ENCODE results near the gene KCND3. TPM values are rescaled to one million over a fixed set of nuclear protein-coding genes. Genes with fewer than 3 reads are reported as not detected.

The KCND3 gene
- total RNA-seq, 2 experiments from 2014 or later: not detected

- Mint-ChIP-seq H3K36me3 (ENCODE audit: low read depth) (no peaks in the 10 kb centered on the region), H3K27ac (no peak overlapping the region), H3K9me3 (ENCODE audit: low read depth) (no peaks in the 10 kb centered on the region), H3K4me3 (no peak overlapping the region), H3K27me3 (peaks cover 16% of the 10 kb centered on the region), H3K4me1 (no peaks in the 10 kb centered on the region)
- DNase-seq: no peak
- intact Hi-C loops (cut with DNase I, micrococcal nuclease): no loop called here
- no peak for ATAC-seq
- ChIA-PET POLR2A (no interaction called here), CTCF (no interaction called here)
Observed at GRCh38 chr1:111848852-111849545, 140.5 kb downstream of the KCND3 start.

- ChIA-PET CTCF (no interaction called here), POLR2A (no interaction called here)
- ATAC-seq: no peak
- H3K9me3 Mint-ChIP-seq (ENCODE audit: low read depth): no peaks in the 10 kb centered on the region
- no peaks in the 10 kb centered on the region for H3K4me1 Mint-ChIP-seq
- DNase-seq: no peak
- H3K27me3 Mint-ChIP-seq: peaks cover 14% of the 10 kb centered on the region
- H3K36me3 Mint-ChIP-seq (ENCODE audit: low read depth): no peaks in the 10 kb centered on the region
- intact Hi-C loops (cut with DNase I, micrococcal nuclease): no loop called here
- H3K4me3 Mint-ChIP-seq: no peak overlapping the region
- no peak overlapping the region for H3K27ac Mint-ChIP-seq
Observed at GRCh38 chr1:111847466-111847865, 142.0 kb downstream of the KCND3 start.

- Mint-ChIP-seq H3K4me1 (no peaks in the 10 kb centered on the region), H3K4me3 (no peak overlapping the region), H3K36me3 (ENCODE audit: low read depth) (no peaks in the 10 kb centered on the region), H3K9me3 (ENCODE audit: low read depth) (no peaks in the 10 kb centered on the region), H3K27me3 (peaks cover 14% of the 10 kb centered on the region), H3K27ac (no peak overlapping the region)
- ATAC-seq (no peak), DNase-seq (no peak)
- intact Hi-C loops (cut with DNase I, micrococcal nuclease): no loop called here
- POLR2A ChIA-PET: no interaction called here
- CTCF ChIA-PET: no interaction called here
Observed at GRCh38 chr1:111846842-111847241, 142.6 kb downstream of the KCND3 start.

GRCh38 chr1:111843177-111843576, 146.3 kb downstream of the KCND3 start:
- ATAC-seq (no peak), DNase-seq (no peak)
- Mint-ChIP-seq H3K27ac (no peak overlapping the region), H3K36me3 (ENCODE audit: low read depth) (no peaks in the 10 kb centered on the region), H3K27me3 (peaks cover 10% of the 10 kb centered on the region), H3K9me3 (ENCODE audit: low read depth) (no peaks in the 10 kb centered on the region), H3K4me3 (no peak overlapping the region), H3K4me1 (no peaks in the 10 kb centered on the region)
- ChIA-PET CTCF (interaction anchor here (1.1 kb wide), 1 partner anchor 30 kb away, joined by 3 read pairs; no protein-coding TSS in a partner anchor), POLR2A (no interaction called here)
- intact Hi-C loops (cut with DNase I, micrococcal nuclease): no loop called here

GRCh38 chr1:111842411-111842810, 147.1 kb downstream of the KCND3 start:
- Mint-ChIP-seq H3K9me3 (ENCODE audit: low read depth) (no peaks in the 10 kb centered on the region), H3K4me1 (no peaks in the 10 kb centered on the region), H3K4me3 (no peak overlapping the region), H3K27ac (no peak overlapping the region), H3K27me3 (peaks cover 10% of the 10 kb centered on the region), H3K36me3 (ENCODE audit: low read depth) (no peaks in the 10 kb centered on the region)
- POLR2A ChIA-PET: no interaction called here
- no peak for DNase-seq
- CTCF ChIA-PET: interaction anchor here (0.7 to 1.1 kb wide), 2 partner anchors 29 to 1189 kb away, joined by 3 read pairs; no protein-coding TSS in a partner anchor
- intact Hi-C loops (cut with DNase I, micrococcal nuclease): no loop called here
- no peak for ATAC-seq

- H3K4me1 Mint-ChIP-seq: no peaks in the 10 kb centered on the region
- CTCF ChIA-PET: interaction anchor here (0.7 kb wide), 1 partner anchor 1188 kb away, joined by 3 read pairs; no protein-coding TSS in a partner anchor
- ATAC-seq: no peak
- H3K27ac Mint-ChIP-seq: no peak overlapping the region
- H3K4me3 Mint-ChIP-seq: no peak overlapping the region
- H3K36me3 Mint-ChIP-seq (ENCODE audit: low read depth): no peaks in the 10 kb centered on the region
- H3K27me3 Mint-ChIP-seq: peaks cover 10% of the 10 kb centered on the region
- POLR2A ChIA-PET: no interaction called here
- no peaks in the 10 kb centered on the region for H3K9me3 Mint-ChIP-seq (ENCODE audit: low read depth)
- intact Hi-C loops (cut with DNase I, micrococcal nuclease): no loop called here
- DNase-seq: no peak
Observed at GRCh38 chr1:111841746-111842145, 147.7 kb downstream of the KCND3 start.

- Mint-ChIP-seq H3K4me3 (no peak overlapping the region), H3K4me1 (no peaks in the 10 kb centered on the region), H3K9me3 (ENCODE audit: low read depth) (no peaks in the 10 kb centered on the region), H3K27ac (no peak overlapping the region), H3K27me3 (peaks cover 10% of the 10 kb centered on the region), H3K36me3 (ENCODE audit: low read depth) (no peaks in the 10 kb centered on the region)
- ATAC-seq (no peak), DNase-seq (no peak)
- ChIA-PET CTCF (no interaction called here), POLR2A (no interaction called here)
- intact Hi-C loops (cut with DNase I, micrococcal nuclease): no loop called here
Observed at GRCh38 chr1:111841189-111841588, 148.3 kb downstream of the KCND3 start.

GRCh38 chr1:111837393-111837792, 152.1 kb downstream of the KCND3 start:
- DNase-seq (no peak), ATAC-seq (no peak)
- H3K27me3 Mint-ChIP-seq: peaks cover 2% of the 10 kb centered on the region
- ChIA-PET CTCF (no interaction called here), POLR2A (no interaction called here)
- intact Hi-C loops (cut with DNase I, micrococcal nuclease): no loop called here
- H3K36me3 Mint-ChIP-seq (ENCODE audit: low read depth): no peaks in the 10 kb centered on the region
- H3K4me3 Mint-ChIP-seq: no peak overlapping the region
- H3K9me3 Mint-ChIP-seq (ENCODE audit: low read depth): no peaks in the 10 kb centered on the region
- no peak overlapping the region for H3K27ac Mint-ChIP-seq
- H3K4me1 Mint-ChIP-seq: no peaks in the 10 kb centered on the region

- no peaks in the 10 kb centered on the region for H3K9me3 Mint-ChIP-seq (ENCODE audit: low read depth)
- ATAC-seq (no peak), DNase-seq (no peak)
- CTCF ChIA-PET: interaction anchor here (0.7 kb wide), 1 partner anchor 127 kb away, joined by 3 read pairs; no protein-coding TSS in a partner anchor
- POLR2A ChIA-PET: no interaction called here
- no peaks in the 10 kb centered on the region for H3K4me1 Mint-ChIP-seq
- H3K4me3 Mint-ChIP-seq: no peak overlapping the region
- H3K36me3 Mint-ChIP-seq (ENCODE audit: low read depth): no peaks in the 10 kb centered on the region
- no peak overlapping the region for H3K27ac Mint-ChIP-seq
- peaks cover 3% of the 10 kb centered on the region for H3K27me3 Mint-ChIP-seq
- intact Hi-C loops (cut with DNase I, micrococcal nuclease): no loop called here
Observed at GRCh38 chr1:111836111-111836510, 153.4 kb downstream of the KCND3 start.

GRCh38 chr1:111835514-111835913, 154.0 kb downstream of the KCND3 start:
- H3K27ac Mint-ChIP-seq: no peak overlapping the region
- POLR2A ChIA-PET: no interaction called here

GRCh38 chr1:111834956-111835355, 154.5 kb downstream of the KCND3 start:
- POLR2A ChIA-PET: no interaction called here

More at GRCh38 chr1:111835514-111835913, 154.0 kb downstream of the KCND3 start:
- DNase-seq: no peak
- ATAC-seq: no peak
- H3K36me3 Mint-ChIP-seq (ENCODE audit: low read depth): no peaks in the 10 kb centered on the region
- H3K27me3 Mint-ChIP-seq: peaks cover 4% of the 10 kb centered on the region
- CTCF ChIA-PET: no interaction called here
- no peaks in the 10 kb centered on the region for H3K4me1 Mint-ChIP-seq
- intact Hi-C loops (cut with DNase I, micrococcal nuclease): no loop called here
- H3K4me3 Mint-ChIP-seq: no peak overlapping the region
- H3K9me3 Mint-ChIP-seq (ENCODE audit: low read depth): no peaks in the 10 kb centered on the region

GRCh38 chr1:111833334-111833733, 156.1 kb downstream of the KCND3 start:
- H3K9me3 Mint-ChIP-seq (ENCODE audit: low read depth): no peaks in the 10 kb centered on the region
- no peak overlapping the region for H3K4me3 Mint-ChIP-seq
- peaks cover 20% of the 10 kb centered on the region for H3K27me3 Mint-ChIP-seq
- intact Hi-C loops (cut with DNase I, micrococcal nuclease): no loop called here
- DNase-seq (no peak), ATAC-seq (no peak)
- no peak overlapping the region for H3K27ac Mint-ChIP-seq
- ChIA-PET CTCF (no interaction called here), POLR2A (no interaction called here)
- no peaks in the 10 kb centered on the region for H3K36me3 Mint-ChIP-seq (ENCODE audit: low read depth)
- no peaks in the 10 kb centered on the region for H3K4me1 Mint-ChIP-seq

More at GRCh38 chr1:111834956-111835355, 154.5 kb downstream of the KCND3 start:
- no peak for DNase-seq
- Mint-ChIP-seq H3K4me1 (no peaks in the 10 kb centered on the region), H3K36me3 (ENCODE audit: low read depth) (no peaks in the 10 kb centered on the region), H3K4me3 (no peak overlapping the region), H3K9me3 (ENCODE audit: low read depth) (no peaks in the 10 kb centered on the region), H3K27me3 (peaks cover 6% of the 10 kb centered on the region), H3K27ac (no peak overlapping the region)
- intact Hi-C loops (cut with DNase I, micrococcal nuclease): no loop called here
- CTCF ChIA-PET: interaction anchor here (0.6 kb wide), 1 partner anchor 386 kb away, joined by 3 read pairs; the partner anchor contains the start of gene WDR77
- no peak for ATAC-seq
